T-helper 9 cell (primary cell): ENCODE measurements around the gene KIAA1210.

Experiments used
- DNase-seq: peaks from one replicate; pipeline ENCODE4 v3.0.0-alpha.2; 2020
- total RNA-seq, 2 donors: gene quantifications; one replicate each; lab custom pipeline; 2026; lab: John Stamatoyannopoulos, UW

KIAA1210 gene
- 0 reads per million in 2 donors for total RNA-seq

DNA sequence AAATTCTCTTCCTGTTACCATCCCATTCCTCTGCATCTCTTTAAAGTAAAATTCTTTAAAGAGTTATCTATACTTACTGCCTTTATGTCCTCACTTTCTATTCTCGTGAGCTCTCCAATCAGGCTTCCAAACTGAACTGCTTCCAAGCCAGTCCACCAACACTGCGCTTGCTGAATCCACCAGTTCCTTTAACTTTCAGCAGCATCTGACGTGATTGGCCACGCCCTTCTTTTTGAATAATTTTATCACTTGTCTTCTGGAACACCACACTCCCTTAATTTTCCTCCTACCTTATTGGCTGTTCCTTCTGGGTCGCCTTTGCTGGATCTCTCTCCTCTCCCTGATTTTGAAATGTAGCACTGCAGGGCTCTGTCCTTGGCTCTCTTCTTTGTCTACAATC lies at the start of gene KIAA1210:
Gene KIAA1210, minus strand, starts transcription at position 163 of the 400 bp plus-strand sequence. CDS start 4,170 bp downstream, outside the sequence.
- no peak for DNase-seq

DNA sequence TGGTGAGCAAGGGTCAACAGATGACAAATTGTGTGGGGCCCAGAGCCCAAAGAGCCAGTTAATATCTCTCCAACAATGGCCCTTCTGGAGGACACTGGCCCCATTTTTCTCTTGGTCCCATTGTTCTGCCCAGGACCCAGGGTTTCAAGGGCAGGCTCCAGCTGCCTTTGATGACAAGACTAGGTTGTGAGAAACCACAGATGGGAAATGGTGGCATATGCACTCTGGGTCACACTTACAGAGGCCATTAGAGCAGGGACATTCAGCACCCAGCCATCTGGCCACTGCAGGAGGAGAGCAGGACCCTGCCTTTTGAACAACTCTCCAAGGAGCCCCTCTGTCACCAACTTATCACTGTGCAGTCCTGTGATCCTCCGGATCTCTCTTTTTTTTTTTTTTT lies 49.7 kb upstream of the KIAA1210 start:
- no peak for DNase-seq

DNA sequence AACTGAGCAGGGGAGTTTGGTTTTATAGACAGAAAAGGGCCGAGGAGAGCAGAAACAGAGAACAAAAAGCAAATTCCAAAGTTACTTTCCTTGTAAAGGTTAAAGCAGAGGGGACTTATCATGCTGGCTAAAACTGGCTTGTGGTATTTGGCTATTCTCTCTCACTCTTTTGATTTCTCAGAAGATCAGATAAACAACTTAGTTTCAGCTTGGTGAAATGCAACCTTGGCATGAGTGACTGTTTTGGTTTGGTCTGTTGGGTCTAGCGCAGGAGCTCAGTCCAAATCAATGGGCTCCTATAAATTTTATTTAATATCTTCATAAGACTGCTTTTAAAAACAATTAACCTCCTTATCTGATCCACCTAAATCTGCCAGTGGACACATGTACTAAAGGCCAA lies 47.3 kb upstream of the KIAA1210 start:
- DNase-seq, result no peak

DNA sequence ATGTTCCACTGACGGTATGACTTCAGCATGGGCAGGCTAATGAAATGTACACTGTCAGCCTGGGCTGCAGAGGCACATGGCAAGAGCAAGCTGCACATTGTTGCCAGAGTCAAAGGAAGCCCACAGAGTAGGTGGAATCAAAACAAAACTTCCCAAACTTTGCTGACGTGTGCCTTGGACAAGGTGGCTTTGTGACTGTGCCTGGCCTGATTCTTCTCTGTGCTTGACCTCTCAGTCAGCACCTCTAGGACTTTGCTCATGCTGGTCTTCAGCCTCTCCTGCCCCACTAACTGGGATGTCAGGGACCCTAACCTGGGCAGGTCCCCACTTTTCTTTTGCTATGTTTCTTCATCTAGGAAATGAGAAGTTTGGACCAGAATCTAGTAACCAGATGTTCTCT lies 40.5 kb upstream of the KIAA1210 start:
- no peak for DNase-seq

DNA sequence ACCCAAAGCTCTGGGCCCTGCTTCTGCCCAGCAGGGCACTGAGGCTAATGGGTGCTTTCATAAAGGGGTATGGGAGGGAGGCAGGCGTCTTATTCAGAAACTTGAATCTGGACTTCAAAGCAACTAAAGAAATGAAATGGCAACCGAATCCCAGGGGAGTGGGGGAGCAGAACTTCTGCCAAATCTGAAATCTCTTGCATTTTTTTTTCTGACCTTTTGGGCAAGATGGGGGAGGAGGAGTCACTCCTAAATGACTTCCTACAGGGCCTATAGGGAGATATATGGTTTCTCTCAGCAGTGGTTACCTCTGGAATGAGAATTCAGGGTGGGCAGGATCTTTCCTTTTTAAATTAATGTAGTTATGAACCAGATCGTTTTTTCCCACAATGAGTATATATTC lies 30.6 kb upstream of the KIAA1210 start:
- no peak for DNase-seq

DNA sequence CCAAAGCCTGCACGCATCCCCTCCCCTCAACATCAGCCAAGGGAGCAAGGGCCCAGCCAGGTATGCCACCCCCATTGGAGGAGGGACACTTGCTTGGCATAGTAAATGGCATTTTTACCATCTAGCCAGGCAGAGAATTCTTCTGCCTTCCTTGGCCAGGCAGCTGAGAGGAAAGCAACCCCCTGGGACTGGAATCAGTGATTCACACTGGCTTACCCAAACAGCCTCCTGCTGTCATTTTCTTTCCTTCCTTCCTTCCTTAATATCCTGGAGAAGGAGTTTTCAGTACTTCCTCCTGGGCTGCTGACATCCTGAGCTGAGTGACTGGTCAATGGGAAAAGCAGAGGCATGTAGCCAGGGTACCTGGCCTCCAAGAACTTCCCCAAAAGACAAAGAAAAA lies 28.6 kb upstream of the KIAA1210 start:
- no peak for DNase-seq

DNA sequence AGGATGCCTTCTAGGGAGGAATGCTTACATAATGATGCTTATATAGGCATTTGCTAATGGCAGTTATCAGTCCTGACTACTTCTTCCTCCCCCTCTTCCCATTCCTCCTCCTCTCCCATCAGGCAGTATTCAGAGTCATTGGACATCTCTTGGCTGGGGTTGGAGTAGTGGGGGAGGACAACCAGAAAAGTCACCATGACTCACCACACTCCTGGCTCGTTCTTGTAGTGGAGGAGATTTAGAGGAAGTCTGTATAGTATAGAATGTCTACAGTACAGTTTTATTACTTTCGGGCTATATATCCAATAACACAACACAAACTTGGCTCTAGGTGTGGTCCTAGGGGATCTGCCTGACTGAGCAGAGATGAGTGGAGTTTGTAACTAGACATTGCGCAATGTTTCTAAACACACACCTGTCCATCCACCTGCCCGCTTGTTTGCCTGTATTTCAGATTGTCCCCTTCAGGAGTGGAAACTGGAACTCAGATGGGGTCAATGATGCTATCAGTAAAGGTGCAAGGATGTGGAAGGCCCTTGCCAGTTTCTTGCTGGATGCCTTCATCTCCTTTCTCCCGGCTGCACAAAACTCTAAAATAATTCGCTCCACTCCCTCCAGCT lies 27.9 kb upstream of the KIAA1210 start:
- DNase-seq, result no peak

DNA sequence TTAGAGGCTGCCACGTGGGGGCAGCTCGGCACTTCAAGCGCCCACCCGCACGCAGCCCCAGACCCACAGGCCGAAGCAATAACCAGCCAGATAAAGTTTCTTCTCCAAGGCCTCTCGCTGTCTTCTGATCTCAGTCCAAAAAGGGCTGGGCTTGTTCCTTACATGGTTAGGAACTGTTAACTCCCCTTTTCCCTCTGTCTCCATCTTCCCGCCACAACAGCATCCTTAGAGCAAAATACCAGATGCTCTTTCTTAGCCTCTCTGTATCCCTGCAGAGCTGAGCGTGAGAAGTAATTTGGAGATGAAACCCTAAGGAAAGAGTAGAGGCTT lies 23.4 kb upstream of the KIAA1210 start:
- DNase-seq, result no peak

DNA sequence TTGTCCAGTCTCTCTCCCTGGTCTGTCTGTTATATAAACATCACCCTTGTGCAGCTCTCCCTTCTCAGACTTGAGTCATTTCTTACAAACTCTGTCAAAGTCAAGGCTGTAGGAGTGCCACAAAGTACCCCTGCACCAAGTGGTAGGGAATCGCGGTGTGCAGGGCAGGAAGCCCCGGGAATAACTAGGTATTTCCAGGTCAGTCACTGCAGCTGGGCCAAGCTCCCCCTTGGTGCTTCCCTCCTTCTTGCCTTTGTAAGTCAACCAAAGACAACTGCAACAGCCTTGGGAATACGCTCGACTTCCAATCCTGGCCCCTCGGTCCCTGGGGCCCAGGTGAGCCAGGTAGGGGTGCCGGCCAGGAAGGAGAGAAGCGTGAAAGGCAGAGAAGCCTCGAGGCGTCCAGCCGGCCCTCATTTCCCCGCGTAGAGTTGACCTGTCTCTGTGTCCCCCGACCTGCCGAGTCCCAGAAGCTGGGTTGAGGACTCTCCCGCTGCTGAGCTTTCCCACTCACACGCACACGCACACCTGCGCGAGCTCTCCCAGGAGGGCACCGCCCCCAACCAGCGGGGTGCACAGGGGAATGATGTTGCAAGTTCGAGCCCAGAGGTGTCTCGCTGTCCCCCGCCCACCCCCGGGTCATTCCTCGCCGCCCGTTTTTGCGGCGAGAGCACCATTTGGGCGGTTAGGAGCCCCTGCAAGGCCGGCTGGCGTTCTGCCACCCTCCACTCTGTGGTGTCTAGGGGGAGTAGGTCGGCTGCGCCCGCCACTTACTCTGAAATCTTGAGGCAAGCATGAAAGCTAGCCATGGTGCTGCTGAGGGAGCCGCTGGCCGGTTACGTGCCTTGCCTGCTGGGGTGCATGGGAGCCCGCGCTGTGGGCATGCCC lies 22.8 kb upstream of the KIAA1210 start:
- DNase-seq, result no peak

DNA sequence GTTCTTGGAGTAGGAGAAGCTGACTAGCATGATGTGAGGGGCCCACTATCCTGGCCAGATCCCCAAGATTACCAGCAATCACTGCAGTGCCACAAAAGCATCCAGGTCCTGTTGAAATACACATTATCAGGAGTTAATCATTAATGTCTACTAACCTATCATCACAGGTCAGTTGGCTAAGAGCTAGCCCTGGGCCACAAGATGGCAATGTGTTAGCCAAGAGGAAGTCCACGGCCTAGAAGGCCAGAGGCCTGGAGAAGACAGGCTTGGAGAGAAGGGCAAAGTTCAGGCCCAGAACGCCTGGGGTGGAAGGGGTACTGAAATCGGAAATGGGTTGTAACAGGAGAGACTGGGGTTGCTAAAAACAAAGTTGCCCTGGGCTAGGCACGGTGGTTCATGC lies 19.9 kb upstream of the KIAA1210 start:
- no peak for DNase-seq

DNA sequence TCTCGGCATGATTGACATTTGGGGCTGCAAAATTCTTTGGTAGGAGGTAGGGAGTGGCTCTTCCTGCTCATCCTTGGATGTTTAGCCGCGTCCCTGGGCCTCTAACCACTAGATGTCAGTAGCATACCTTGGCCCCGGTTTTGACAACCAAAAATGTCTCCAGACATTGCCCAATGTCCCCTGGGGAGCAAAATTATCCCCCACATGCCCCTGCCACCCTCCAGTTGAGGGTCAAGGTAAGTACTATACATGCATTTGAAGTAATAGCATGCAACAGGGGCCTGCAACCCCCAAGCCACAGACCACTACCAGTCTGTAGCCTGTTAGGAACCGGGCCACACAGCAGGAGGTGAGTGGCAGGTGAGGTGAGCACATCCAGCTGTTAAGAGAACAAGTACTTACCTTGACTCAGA lies 17.6 kb upstream of the KIAA1210 start:
- DNase-seq, result no peak

DNA sequence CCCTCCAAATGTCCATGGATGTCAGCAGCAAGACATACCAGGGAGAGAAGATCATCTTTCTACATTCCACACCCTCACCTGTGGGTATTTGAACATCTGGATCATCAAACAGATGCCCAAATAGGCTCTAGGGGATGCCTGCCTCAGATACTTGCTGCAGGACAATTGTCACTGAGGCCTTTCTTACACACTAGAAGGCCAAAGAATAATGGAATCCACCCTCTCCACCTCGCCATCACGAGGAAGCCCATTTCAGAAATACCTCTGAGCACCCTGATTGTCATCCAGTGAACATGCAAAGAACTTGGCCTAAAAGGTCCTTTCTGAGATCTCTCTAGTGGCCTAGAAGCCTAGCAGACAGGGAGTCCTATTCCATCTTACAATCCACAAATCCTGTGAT lies 6.9 kb upstream of the KIAA1210 start:
- no peak for DNase-seq

DNA sequence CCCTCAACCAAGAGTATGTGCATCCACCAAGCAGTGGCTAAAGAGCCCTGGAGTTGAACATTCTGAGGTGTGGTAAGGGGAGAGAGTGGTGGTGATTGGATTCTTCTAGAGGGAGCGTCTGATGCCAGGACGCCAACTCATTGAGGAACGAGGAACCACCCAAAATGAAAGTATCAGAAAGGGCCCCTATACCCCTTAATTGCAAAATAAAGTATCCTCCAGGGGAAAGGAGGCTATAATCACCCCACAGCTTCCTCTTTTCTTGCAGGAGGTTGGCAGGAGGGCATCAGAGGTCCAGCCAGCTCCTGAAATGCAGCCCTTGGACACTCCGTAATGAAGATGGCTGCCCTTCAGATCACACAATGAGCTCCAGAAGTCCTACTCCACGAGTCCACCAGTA lies 5.3 kb upstream of the KIAA1210 start:
- DNase-seq, result no peak

DNA sequence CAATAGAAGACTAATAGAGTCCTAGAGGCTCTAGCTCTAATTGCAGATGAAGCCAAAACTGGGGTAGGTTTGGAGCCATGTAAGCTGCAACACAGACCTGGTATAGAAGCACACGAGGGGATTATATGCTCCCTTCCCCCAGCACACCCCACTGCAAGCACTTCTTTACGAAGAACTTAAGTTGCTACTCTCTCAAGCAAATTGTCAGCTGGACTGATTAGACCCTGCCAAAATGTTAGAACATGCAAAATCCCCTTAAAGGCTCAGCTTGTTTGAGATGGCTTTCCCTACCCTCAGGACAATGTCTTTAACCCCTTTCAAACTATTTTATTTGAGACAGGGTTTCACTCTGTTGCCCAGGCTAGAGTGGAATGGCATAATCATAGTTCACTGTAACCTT lies 4.7 kb upstream of the KIAA1210 start:
- no peak for DNase-seq

DNA sequence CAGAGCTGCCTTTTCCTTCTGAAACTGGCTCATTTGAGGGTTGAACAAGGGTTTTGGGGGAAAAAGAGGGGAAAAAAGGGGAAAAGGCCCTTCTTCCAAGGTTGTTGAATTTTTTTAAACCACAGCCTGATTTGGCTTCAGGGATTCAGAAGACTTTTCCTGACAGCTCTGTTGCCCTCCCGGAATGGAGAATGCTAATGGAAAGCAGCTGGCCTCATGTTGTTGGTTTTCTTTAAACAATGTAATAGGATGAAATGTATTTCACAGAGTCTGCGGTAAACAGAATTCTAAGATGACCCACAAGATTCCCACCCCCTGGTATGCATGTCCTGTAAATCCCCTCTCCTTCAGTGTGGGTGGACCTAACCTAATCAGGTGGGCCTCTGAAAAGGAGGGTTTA lies 3.3 kb upstream of the KIAA1210 start:
- DNase-seq, result no peak

DNA sequence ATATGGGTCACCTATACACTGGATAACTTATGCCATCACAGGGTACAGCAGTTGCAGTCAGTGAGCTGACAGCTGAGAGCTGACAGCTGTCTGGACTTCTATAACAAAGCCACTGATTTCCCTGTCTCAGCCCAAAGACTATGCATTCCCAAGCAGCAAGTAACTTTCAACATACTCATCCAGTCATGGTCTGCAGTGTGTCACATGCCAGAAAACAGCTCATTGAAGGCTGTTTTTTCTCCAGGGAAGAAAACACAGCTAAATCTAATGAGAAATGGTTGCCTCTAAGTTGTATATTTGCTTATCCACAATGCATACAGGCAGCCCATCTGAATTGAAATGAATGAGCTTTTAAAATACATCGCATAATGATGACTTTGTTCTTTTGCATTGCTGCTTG lies 6.3 kb downstream of the KIAA1210 start:
- no peak for DNase-seq

DNA sequence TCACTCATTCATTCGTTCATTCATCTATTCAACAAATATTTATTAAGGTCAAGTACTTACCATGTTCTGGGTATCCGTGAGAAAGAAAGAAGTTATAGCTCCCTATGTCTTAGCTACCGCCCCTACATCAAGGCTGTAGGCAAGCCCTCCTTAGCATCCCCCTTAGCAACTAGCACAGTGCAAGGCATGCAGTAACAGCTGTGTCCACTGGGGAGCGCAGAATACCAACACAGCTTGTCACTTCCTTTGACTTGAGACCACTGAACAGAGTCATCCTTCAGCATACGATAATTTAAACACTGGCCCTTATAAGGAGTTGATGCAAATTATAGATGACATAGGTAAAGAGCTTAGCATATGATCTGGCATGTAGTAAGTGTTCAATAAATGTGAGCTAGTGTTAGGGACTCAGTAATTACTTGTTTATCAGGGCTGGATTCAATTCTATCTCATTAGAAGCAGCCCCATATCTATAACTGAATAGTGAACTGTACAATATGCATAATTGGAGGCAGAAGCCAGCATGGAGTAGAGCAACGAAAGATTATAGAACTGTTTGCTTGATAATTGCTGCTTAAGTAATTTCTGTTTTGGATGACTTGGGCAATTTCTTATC lies 8.7 kb downstream of the KIAA1210 start:
- peak; percentile 30 for DNase-seq

DNA sequence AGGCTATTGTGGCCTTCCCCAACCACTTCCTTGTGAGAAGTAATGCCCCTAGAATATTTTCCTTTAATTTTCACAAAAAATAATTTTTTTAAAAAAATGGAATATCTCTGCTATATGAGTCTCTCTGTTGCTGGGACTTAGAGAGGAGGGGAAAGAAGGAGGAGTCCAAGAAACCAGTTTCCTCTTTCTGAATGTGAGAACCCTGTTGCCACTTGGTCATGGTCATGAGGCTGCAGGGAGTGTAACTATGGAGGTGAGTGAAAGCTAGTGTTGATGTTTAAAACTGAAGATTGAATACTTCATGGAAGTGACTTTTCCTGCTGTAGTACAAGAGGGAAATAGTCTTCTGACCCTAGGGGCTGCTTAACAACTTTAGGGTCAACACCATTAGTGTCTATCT lies 20.4 kb downstream of the KIAA1210 start:
- DNase-seq, result no peak

DNA sequence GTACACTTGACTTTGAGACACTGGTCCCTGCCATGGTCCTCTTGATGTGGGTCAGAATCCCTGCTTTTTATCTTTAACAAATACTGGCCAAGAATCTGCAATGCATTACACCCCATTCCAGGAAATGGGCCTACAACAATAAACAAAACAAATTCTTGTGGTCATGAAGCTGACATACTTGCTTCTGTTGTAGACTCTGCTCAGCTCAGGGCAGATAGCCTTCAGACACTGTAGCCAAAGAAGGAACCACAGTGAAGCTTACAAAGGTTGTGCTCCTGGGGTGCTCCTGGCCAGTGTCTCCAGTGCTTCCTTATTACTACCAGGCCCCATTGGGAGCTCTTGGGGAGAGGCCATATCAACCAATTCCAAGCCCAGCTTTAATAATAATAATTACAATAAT lies 21.8 kb downstream of the KIAA1210 start:
- DNase-seq, result no peak

DNA sequence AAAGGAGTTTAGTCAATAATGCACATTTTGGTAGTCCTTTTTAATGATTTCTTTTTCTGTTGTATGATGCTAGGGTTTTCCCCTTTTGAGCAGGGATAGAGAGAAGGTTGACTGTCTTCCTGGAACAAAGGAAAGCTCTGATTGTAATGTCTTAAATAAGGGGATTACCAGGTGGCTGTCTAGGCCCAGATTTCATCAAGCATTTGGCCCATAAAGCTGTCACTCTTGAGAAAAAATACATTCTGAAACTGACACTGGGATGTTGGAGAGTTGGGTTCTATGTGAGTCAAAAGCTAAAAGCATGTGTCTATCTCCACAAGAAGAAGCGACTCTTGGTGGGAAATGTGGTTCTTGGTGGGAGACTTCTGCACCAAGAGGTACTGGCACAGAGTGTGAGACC lies 26.4 kb downstream of the KIAA1210 start:
- DNase-seq, result no peak

DNA sequence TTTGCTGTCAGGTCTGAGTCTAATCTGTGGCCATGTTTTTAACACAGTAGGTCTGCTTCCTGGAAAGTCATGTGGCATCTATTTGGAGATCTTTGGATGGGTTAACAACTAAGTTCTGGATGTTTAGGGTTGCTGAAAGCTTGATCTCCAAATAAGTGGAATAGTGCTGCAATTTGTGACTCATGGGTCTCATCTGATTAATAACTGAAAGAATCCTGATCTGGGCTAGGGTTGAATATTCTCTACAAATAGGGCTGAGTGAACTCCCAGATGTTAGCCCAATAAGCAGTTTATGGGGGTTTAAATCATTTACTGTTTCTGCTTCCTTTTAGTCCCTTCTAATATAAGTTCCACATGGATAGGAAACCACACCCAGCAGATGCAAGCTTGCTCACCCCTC lies 31.7 kb downstream of the KIAA1210 start:
- no peak for DNase-seq

DNA sequence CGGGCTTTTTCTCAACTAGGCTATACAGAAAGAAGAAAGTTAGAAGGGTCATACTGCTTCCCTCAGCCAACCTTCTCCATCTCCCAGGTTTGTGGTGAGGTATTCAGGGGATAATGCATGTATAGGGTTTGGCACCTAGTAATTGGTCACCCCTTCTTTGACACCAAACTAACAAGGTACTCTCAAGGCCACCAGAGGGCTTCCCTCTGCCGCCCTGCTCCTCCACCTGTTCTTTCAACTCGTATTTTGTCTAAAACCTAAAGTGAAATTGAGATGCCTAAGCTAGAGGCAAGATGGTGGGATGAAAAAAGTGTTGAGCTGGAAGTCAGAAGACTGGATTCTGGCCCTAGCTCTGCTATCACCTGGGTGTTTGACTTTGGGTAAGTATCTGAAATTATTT lies 32.8 kb downstream of the KIAA1210 start:
- no peak for DNase-seq

DNA sequence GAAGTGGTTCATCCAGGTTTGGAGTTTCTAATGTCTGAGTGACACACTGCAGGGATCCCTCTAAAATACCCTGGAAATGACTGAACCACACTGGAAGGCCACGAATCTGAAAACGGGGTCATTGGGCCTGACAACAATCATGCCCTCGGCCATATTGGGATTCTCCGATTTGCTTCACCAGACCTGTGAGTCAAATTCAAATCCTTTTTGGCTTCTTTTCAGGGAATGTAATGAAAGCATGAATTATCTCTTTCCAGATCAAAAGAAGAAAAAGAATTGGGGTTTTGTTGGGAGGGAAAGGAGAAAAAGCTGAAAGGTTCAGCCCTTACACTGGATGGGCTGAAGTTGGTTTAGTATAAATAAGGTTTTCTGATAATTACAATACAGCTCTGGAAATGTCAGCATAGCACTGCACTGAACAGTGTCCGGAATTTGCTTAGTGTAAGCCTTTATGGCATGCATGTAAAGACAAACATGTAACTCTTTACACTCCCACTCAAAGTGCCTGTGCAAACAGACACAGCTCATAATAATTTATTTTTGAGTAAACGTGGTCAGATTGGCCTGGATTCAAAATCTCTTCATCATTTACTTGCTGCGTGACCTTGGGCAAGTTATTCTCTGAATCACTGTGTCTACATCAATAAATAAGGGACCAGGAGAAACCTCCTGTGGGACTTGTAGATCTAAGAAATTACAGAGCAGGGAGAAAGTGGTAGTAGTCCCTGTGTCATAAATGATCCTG lies 33.4 kb downstream of the KIAA1210 start:
- no peak for DNase-seq
